ENCODE measurements around the gene PDILT.
"Not testable (repeated sequence)": the region's sequence is repeated elsewhere in the genome, so short reads cannot be mapped to it uniquely, and the experiment has no call there.

Gene PDILT

DNA sequence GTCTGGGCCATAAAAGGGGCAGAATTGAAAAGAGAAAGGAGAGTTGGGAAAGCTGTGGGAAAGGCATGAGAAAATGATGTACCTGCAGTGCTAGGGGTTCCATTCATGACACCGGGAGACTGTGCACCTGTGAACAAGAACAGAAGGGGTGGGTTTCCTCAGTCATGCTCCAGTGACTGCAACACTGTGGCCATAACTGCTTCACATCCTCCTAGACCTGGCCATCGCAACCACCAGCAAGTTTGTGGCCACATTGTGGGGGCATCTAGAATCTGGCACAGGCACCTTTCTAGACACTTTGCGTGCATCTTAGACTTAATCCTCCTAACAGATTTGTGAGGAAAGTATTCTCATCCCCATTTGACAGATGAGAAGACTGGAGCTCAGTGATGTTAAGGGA is 90.0 kb downstream of the PDILT start (continued):
- TF ChIP-seq ZBTB26 (tag by site-specific recombination; optimal IDR thresholded peaks at IDR 0.05) = no peak

- ChIA-PET CTCF (interaction anchor here (4.3 kb wide), 1 partner anchor 13 kb away, joined by 20 read pairs; no protein-coding TSS in a partner anchor), POLR2A (no interaction called here)
- H3K36me3 ChIP-seq (ENCODE audit: control insufficient read depth in 2 of 2, insufficient read depth in 1 of 2, low read length in 2 of 2) = no peaks in the 10 kb centered on the region
Observed at GRCh38 chr16:20313741-20314140, 90.8 kb downstream of the PDILT start.

GRCh38 chr16:20312536-20313095 is 91.9 kb downstream of the PDILT start:
- H3K4me3 ChIP-seq (ENCODE audit: low read depth, low read length); H3K9me3 ChIP-seq (ENCODE audit: control insufficient read depth, insufficient read depth, low read depth, low read length); H3K27ac ChIP-seq (ENCODE audit: extremely low read depth, low read depth, low read length); H3K36me3 ChIP-seq (ENCODE audit: control insufficient read depth in 2 of 2, insufficient read depth in 1 of 2, low read length in 2 of 2); H3K4me1 ChIP-seq (ENCODE audit: control insufficient read depth, insufficient read depth, low read length); POLR2A ChIA-PET: not testable (repeated sequence)
- CTCF ChIA-PET = interaction anchor here (0.6 to 4.3 kb wide), 2 partner anchors 12 to 21 kb away, joined by 3 to 20 read pairs; no protein-coding TSS in a partner anchor

More at GRCh38 chr16:20313741-20314140, 90.8 kb downstream of the PDILT start:
- Histone ChIP-seq H3K4me3 (ENCODE audit: low read depth, low read length) (no peak overlapping the region), H3K4me1 (ENCODE audit: control insufficient read depth, insufficient read depth, low read length) (no peaks in the 10 kb centered on the region), H3K9me3 (ENCODE audit: control insufficient read depth, insufficient read depth, low read depth, low read length) (no peaks in the 10 kb centered on the region), H3K27ac (ENCODE audit: extremely low read depth, low read depth, low read length) (no peak overlapping the region)
- TF ChIP-seq ZBTB26 (tag by site-specific recombination; optimal IDR thresholded peaks at IDR 0.05) (no peak), ZNF792 (tag by site-specific recombination; IDR thresholded peaks at IDR 0.05) (no peak), SP7 (tag by site-specific recombination; IDR thresholded peaks at IDR 0.05) (no peak), ZNF596 (tag by site-specific recombination; IDR thresholded peaks at IDR 0.05) (no peak), ZNF670 (tag by site-specific recombination; IDR thresholded peaks at IDR 0.05; ENCODE audit: low read depth) (no peak), ZNF830 (tag by site-specific recombination; IDR thresholded peaks at IDR 0.05; ENCODE audit: low read depth) (no peak), ZNF354C (tag by site-specific recombination; IDR thresholded peaks at IDR 0.05; ENCODE audit: borderline replicate concordance, low read depth) (no peak), ZNF600 (tag by site-specific recombination; IDR thresholded peaks at IDR 0.05) (no peak), ZNF416 (tag by site-specific recombination; IDR thresholded peaks at IDR 0.05) (no peak), TSHZ1 (tag by site-specific recombination; IDR thresholded peaks at IDR 0.05; ENCODE audit: borderline replicate concordance) (no peak), ZXDB (tag by site-specific recombination; IDR thresholded peaks at IDR 0.05) (no peak)
- TF ChIP-seq, protein P1, sequence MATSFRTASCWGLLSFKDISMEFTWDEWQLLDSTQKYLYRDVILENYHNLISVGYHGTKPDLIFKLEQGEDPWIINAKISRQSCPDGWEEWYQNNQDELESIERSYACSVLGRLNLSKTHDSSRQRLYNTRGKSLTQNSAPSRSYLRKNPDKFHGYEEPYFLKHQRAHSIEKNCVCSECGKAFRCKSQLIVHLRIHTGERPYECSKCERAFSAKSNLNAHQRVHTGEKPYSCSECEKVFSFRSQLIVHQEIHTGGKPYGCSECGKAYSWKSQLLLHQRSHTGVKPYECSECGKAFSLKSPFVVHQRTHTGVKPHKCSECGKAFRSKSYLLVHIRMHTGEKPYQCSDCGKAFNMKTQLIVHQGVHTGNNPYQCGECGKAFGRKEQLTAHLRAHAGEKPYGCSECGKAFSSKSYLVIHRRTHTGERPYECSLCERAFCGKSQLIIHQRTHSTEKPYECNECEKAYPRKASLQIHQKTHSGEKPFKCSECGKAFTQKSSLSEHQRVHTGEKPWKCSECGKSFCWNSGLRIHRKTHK (tag by site-specific recombination; IDR thresholded peaks at IDR 0.05) = no peak
- TF ChIP-seq, protein P2, sequence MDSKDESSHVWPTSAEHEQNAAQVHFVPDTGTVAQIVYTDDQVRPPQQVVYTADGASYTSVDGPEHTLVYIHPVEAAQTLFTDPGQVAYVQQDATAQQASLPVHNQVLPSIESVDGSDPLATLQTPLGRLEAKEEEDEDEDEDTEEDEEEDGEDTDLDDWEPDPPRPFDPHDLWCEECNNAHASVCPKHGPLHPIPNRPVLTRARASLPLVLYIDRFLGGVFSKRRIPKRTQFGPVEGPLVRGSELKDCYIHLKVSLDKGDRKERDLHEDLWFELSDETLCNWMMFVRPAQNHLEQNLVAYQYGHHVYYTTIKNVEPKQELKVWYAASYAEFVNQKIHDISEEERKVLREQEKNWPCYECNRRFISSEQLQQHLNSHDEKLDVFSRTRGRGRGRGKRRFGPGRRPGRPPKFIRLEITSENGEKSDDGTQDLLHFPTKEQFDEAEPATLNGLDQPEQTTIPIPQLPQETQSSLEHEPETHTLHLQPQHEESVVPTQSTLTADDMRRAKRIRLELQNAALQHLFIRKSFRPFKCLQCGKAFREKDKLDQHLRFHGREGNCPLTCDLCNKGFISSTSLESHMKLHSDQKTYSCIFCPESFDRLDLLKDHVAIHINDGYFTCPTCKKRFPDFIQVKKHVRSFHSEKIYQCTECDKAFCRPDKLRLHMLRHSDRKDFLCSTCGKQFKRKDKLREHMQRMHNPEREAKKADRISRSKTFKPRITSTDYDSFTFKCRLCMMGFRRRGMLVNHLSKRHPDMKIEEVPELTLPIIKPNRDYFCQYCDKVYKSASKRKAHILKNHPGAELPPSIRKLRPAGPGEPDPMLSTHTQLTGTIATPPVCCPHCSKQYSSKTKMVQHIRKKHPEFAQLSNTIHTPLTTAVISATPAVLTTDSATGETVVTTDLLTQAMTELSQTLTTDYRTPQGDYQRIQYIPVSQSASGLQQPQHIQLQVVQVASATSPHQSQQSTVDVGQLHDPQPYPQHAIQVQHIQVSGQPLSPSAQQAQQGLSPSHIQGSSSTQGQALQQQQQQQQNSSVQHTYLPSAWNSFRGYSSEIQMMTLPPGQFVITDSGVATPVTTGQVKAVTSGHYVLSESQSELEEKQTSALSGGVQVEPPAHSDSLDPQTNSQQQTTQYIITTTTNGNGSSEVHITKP (tag by site-specific recombination; IDR thresholded peaks at IDR 0.05) = no peak

Data from HEK293 (cell line).